SU-DHL-6 (cell line): Measurements from ENCODE around the gene ETV3L.

Source experiments
- H2AFZ ChIP-seq: fragments of 200-600 bp; sonication (generic); 2 replicates; pipeline ENCODE4 v1.6.1; 2014; ENCODE audit warnings: low read depth, mild to moderate bottlenecking, moderate library complexity, mixed read lengths, antibody characterized with exemption, low read length; ENCODE audit not compliant: severe bottlenecking
- H3F3A ChIP-seq: fragments of 200-600 bp; shearing (Covaris generic); 2 replicates; pipeline ENCODE4 v1.6.0; 2016; ENCODE audit warnings: antibody characterized with exemption, mild to moderate bottlenecking; ENCODE audit not compliant: insufficient read depth
- H3K27ac ChIP-seq: fragments of 200-600 bp; sonication (generic); 2 replicates; pipeline ENCODE4 v1.5.1; 2016; ENCODE audit warnings: low read depth, mild to moderate bottlenecking, low read length, moderate library complexity, mixed read lengths
- H3K27me3 ChIP-seq: fragments of 200-600 bp; sonication (generic), shearing (Covaris generic); 2 replicates; pipeline ENCODE4 v1.6.0; 2014; ENCODE audit warnings: mild to moderate bottlenecking, low read length
- H3K36me3 ChIP-seq: fragments of 200-600 bp; sonication (generic); 2 replicates; pipeline ENCODE4 v1.6.1; 2014; ENCODE audit warnings: mild to moderate bottlenecking, low read length, mixed read lengths
- H3K4me2 ChIP-seq: fragments of 300-600, 200-600 bp; shearing (Covaris generic), sonication (generic); 2 replicates; pipeline ENCODE4 v1.6.0; 2014; ENCODE audit warnings: low read length, low read depth, mild to moderate bottlenecking; ENCODE audit not compliant: poor library complexity, severe bottlenecking
- H3K4me3 ChIP-seq: fragments of 200-600 bp; sonication (generic); 2 replicates; pipeline ENCODE4 v1.5.1; 2014; ENCODE audit warnings: antibody characterized with exemption, low read length, mild to moderate bottlenecking, mixed read lengths; ENCODE audit not compliant: insufficient read depth, poor library complexity, severe bottlenecking
- H3K79me2 ChIP-seq: fragments of 200-600 bp; sonication (generic); 2 replicates; pipeline ENCODE4 v1.6.1; 2014; ENCODE audit warnings: mild to moderate bottlenecking, low read length, moderate library complexity; ENCODE audit not compliant: insufficient read depth
- H3K9ac ChIP-seq: fragments of 200-600 bp; sonication (generic); 2 replicates; pipeline ENCODE4 v1.7.0; 2014; ENCODE audit warnings: mild to moderate bottlenecking, low read length
- H3K9me2 ChIP-seq: fragments of 200-600 bp; sonication (generic); replicated peaks from 2 replicates; pipeline ENCODE4 v1.6.1; 2014; ENCODE audit warnings: low read length; ENCODE audit not compliant: insufficient read depth
- H3K9me3 ChIP-seq: fragments of 200-600 bp; sonication (generic); 2 replicates; pipeline ENCODE4 v1.6.1; 2014; ENCODE audit warnings: low read length, mixed read lengths; ENCODE audit not compliant: insufficient read depth
- H4K20me1 ChIP-seq: fragments of 200-600 bp; sonication (generic); 2 replicates; pipeline ENCODE4 v1.6.1; 2014; ENCODE audit warnings: low read depth, mild to moderate bottlenecking, antibody characterized with exemption, low read length, moderate library complexity, mixed read lengths
- CTCF ChIP-seq: fragments of 200-600 bp; sonication (generic); IDR thresholded peaks from one replicate; pipeline ENCODE4 v1.5.1; 2017; ENCODE audit warnings: antibody characterized with exemption, mild to moderate bottlenecking, low read length, moderate library complexity; ENCODE audit not compliant: insufficient read depth, poor library complexity, severe bottlenecking
- EZH2phosphoT487 ChIP-seq: fragments of 200-600 bp; sonication (generic), shearing (Covaris generic); conservative IDR thresholded peaks from 2 replicates; pipeline ENCODE4 v1.6.1; 2018; ENCODE audit warnings: mild to moderate bottlenecking, antibody characterized with exemption, low read length, moderate library complexity, mixed read lengths

ETV3L gene

GRCh38 chr1:157146244-157146643 lies 46.6 kb upstream of the ETV3L start:
- Histone ChIP-seq H3K36me3 (no peaks in the 10 kb centered on the region), H3K27me3 (no peaks in the 10 kb centered on the region), H3K9me2 (no peaks in the 10 kb centered on the region), H3K4me3 (no peak overlapping the region), H2AFZ (no peak overlapping the region), H3K4me2 (no peak overlapping the region), H3K9me3 (no peaks in the 10 kb centered on the region), H4K20me1 (no peaks in the 10 kb centered on the region), H3K79me2 (no peaks in the 10 kb centered on the region), H3F3A (no peaks in the 10 kb centered on the region), H3K27ac (no peak overlapping the region), H3K9ac (no peak overlapping the region)
- TF ChIP-seq EZH2phosphoT487: no peak
- TF ChIP-seq CTCF: no peak

GRCh38 chr1:157145076-157145475 lies 45.5 kb upstream of the ETV3L start:
- TF ChIP-seq EZH2phosphoT487: no peak
- no peak for TF ChIP-seq CTCF
- no peak overlapping the region for H3K9ac ChIP-seq
- H2AFZ ChIP-seq: no peak overlapping the region
- H4K20me1 ChIP-seq: no peaks in the 10 kb centered on the region
- 0 out of 2 replicates have a peak, but pooled peaks cover 5% of the 10 kb centered on the region for H3F3A ChIP-seq
- no peak overlapping the region for H3K27ac ChIP-seq
- H3K4me2 ChIP-seq: no peak overlapping the region
- H3K9me3 ChIP-seq: no peaks in the 10 kb centered on the region
- no peaks in the 10 kb centered on the region for H3K36me3 ChIP-seq
- no peaks in the 10 kb centered on the region for H3K27me3 ChIP-seq
- H3K4me3 ChIP-seq: no peak overlapping the region
- no peaks in the 10 kb centered on the region for H3K79me2 ChIP-seq
- no peaks in the 10 kb centered on the region for H3K9me2 ChIP-seq

GRCh38 chr1:157144509-157144908 lies 44.9 kb upstream of the ETV3L start:
- no peaks in the 10 kb centered on the region for H4K20me1 ChIP-seq
- peaks cover 11% of the 10 kb centered on the region for H3F3A ChIP-seq
- H3K4me2 ChIP-seq: no peak overlapping the region
- H3K79me2 ChIP-seq: no peaks in the 10 kb centered on the region
- no peak for TF ChIP-seq EZH2phosphoT487
- TF ChIP-seq CTCF: no peak
- no peaks in the 10 kb centered on the region for H3K9me2 ChIP-seq
- H3K9ac ChIP-seq: no peak overlapping the region
- H2AFZ ChIP-seq: no peak overlapping the region
- H3K27ac ChIP-seq: no peak overlapping the region
- no peaks in the 10 kb centered on the region for H3K27me3 ChIP-seq
- no peaks in the 10 kb centered on the region for H3K9me3 ChIP-seq
- H3K36me3 ChIP-seq: no peaks in the 10 kb centered on the region
- no peak overlapping the region for H3K4me3 ChIP-seq
